HG03354 (cell line): ENCODE data around the gene CLASP2.
"Not testable (repeated sequence)": the region's sequence is repeated elsewhere in the genome, so short reads cannot be mapped to it uniquely, and the experiment has no call there.

ENCODE experiments used
- ATAC-seq: cut with Tn5 transposase; IDR thresholded peaks from one replicate; pipeline ENCODE4 v1.9.1; 2021; ENCODE audit warnings: mild to moderate bottlenecking; ENCODE audit not compliant: unreplicated experiment, poor library complexity, severe bottlenecking

Gene CLASP2

GRCh38 chr3:33482111-33482521, 235.9 kb downstream of the CLASP2 start:
- no peak for ATAC-seq

DNA sequence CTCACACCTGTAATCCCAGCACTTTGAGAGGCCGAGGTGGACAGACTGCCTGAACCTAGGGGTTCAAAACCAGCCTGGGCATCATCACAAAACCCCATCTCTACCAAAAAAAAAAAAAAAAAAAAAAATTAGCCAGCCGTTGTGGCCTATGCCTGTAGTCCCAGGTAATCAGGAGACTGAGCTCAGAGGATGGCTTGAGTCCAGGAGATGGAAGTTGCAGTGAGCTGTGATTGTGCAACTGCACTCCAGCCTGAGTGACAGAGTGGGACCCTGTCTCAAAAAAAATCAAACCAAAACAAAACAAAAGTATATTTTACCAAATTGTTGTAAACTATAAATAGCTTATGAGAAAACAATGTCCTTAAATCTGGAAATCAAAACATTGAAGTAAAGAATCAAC, 243.2 kb downstream of the CLASP2 start:
- no peak for ATAC-seq

- ATAC-seq: no peak
These were observed 244.2 kb downstream of the CLASP2 start for GRCh38 chr3:33473813-33474212.

GRCh38 chr3:33467786-33468185, 250.3 kb downstream of the CLASP2 start:
- ATAC-seq: no peak

GRCh38 chr3:33461097-33461496, 257.0 kb downstream of the CLASP2 start:
- ATAC-seq: no peak

- ATAC-seq: not testable (repeated sequence)
These were observed 258.5 kb downstream of the CLASP2 start for GRCh38 chr3:33459577-33459976.

DNA sequence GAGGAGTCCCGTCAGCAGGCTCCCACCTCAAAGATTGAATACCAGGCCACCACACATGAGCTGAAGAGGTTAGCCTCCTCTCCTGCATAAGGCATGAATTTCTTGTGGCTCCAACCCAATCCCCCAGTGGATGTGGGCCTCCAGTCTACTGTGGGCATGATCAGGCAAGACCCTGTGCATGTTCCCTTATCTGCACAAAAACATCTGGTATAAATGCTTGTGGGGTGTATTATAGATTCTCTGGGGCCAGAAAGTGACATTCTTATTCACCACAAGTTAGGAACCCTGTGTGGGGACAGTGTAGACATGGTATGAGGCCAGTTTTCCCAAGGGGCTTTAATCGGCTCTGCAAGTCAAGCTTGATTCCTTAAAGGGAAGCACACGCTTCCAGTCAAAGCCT, 259.6 kb downstream of the CLASP2 start:
- no peak for ATAC-seq

DNA sequence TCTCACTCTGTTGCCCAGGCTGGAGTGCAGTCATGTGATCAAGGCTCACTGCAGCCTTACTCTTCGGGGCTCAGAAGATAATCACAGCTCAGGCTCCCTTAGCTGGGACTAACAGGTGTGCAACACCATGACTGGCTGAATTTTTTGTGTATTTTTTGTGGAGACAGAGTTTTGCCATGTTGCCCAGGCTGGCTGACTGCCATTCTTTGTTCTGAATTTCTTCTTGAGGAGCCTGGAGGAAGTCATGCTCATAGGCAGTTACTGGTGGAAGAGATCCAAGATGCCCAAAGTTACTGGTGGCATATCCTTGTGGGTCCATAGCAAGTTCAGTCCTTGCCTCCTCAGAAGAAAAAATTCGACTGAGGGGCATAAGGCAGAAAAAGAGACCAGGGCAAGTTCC, 261.3 kb downstream of the CLASP2 start:
- no peak for ATAC-seq

DNA sequence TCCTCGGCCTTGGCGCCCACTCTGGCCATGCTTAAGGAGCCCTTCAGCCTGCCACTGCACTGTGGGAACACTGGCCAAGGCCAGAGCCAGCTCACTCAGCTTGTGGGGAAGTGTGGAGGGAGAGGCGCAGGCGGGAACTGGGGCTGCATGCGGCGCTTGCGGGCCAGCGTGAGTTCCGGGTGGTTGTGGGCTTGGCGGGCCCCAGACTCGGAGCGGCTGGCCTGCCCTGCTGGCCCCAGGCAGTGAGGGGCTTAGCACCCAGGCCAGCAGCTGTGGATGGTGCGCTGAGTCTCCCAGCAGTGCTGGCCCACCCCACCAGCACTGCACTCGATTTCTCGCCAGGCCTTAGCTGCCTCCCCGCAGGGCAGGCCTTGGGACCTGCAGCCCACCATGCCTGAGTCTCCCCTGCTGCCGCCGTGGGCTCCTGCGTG, 264.7 kb downstream of the CLASP2 start:
- no peak for ATAC-seq

DNA sequence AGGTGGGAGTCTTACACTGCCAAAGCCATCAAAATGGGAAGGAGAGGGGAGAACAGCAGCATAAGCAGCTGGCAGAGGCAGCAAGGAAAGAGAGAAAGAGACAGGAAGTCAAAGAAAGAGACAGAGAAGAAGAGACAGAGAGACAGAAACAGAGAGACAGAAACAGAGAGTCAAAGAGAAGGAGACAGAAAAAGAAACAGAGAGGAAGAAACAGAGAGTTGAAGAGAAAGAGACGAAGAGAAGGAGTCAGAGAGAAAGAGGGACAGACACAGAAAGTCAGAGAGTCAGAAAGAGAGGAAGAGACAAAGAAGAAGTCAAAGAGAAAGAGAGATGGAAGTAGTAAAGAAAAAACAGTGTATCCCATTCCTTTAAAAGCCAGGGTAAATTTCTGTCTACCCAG, 266.1 kb downstream of the CLASP2 start:
- not testable (repeated sequence) for ATAC-seq

GRCh38 chr3:33447958-33448357, 270.1 kb downstream of the CLASP2 start:
- ATAC-seq: no peak

GRCh38 chr3:33447256-33447625, 270.8 kb downstream of the CLASP2 start:
- ATAC-seq: not testable (repeated sequence)
